ENCODE measurements around the gene RASSF4. TPM values are rescaled to one million over a fixed set of nuclear protein-coding genes. Genes with fewer than 3 reads are reported as not detected.

The RASSF4 gene
- total RNA-seq, 2 donors from 2014 or later = 1.7 to 4.4 TPM

GRCh38 chr10:45034301-45034700, 74.7 kb downstream of the RASSF4 start:
- Mint-ChIP-seq H3K36me3 (ENCODE audit: low read depth) (no peaks in the 10 kb centered on the region), H3K27me3 (peaks cover 12% of the 10 kb centered on the region)

DNA sequence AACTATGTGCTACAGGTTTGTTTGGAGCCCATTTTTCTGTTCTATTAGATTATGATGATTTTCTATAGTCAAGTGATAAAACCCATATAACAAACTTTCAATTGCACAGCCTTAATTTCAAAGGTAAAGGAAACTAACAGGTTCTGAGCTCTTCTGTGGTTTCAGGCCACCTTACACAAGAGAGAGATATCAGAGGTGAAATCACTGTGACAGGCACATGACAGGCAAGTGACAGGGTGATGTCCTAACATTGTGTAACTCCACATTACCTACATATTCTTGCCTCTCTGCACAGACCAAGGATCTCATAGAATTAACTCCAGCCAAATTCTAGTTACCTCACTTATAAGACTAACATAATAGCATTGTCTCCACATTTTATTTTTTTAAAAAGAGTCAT, 76.1 kb downstream of the RASSF4 start:
- H3K9me3 Mint-ChIP-seq = peaks cover 4% of the 10 kb centered on the region
- H3K4me3 Mint-ChIP-seq = no peak overlapping the region
- H3K27ac Mint-ChIP-seq = no peak overlapping the region
- no peak for ATAC-seq (replicated peaks)
- peaks cover 12% of the 10 kb centered on the region for H3K27me3 Mint-ChIP-seq
- no peaks in the 10 kb centered on the region for H3K4me1 Mint-ChIP-seq
- H3K36me3 Mint-ChIP-seq (ENCODE audit: low read depth) = no peaks in the 10 kb centered on the region

More at GRCh38 chr10:45034301-45034700, 74.7 kb downstream of the RASSF4 start:
- H3K27ac Mint-ChIP-seq = no peak overlapping the region
- ATAC-seq (replicated peaks) = no peak
- peaks cover 9% of the 10 kb centered on the region for H3K9me3 Mint-ChIP-seq
- H3K4me3 Mint-ChIP-seq = no peak overlapping the region
- H3K4me1 Mint-ChIP-seq = no peaks in the 10 kb centered on the region

DNA sequence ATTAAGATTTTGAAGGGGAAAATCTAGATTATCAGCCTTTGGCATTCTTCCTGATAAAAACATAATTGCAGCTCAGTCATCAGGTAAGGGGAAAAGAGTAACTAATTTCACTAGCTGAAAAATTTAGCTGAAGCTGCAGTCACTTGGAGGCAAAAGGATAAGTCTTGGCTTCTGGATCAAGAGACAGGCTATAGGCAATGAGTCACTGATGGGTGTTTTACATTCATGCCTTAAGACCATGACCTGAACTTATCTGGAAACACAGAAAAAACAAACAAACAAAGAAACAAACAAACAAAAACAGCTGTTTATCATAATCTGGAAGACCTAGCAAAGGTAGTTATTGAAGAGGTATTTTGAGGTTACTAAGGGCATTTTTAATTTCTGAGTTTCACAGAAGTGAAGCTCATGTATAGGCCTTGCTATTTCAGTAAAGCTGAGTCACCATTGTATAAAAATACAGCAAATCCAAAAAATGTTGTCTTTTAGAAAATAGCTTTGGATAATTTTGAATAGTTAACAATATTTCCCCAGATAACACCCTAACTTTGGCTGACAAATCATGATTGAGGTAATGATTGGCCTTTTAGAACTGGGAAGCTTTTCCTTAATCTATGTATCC, 81.4 kb downstream of the RASSF4 start:
- ATAC-seq (replicated peaks) = no peak
- Mint-ChIP-seq H3K9me3 (no peaks in the 10 kb centered on the region), H3K4me3 (no peak overlapping the region), H3K36me3 (ENCODE audit: low read depth) (no peaks in the 10 kb centered on the region), H3K27ac (no peak overlapping the region), H3K4me1 (no peaks in the 10 kb centered on the region), H3K27me3 (peaks cover 8% of the 10 kb centered on the region)

- peaks cover 4% of the 10 kb centered on the region for H3K9me3 Mint-ChIP-seq
- no peak overlapping the region for H3K27ac Mint-ChIP-seq
- ATAC-seq (replicated peaks) = no peak
- peaks cover 12% of the 10 kb centered on the region for H3K27me3 Mint-ChIP-seq
- no peaks in the 10 kb centered on the region for H3K36me3 Mint-ChIP-seq (ENCODE audit: low read depth)
- H3K4me3 Mint-ChIP-seq = no peak overlapping the region
- no peaks in the 10 kb centered on the region for H3K4me1 Mint-ChIP-seq
Measured at GRCh38 chr10:45044290-45044689, 84.7 kb downstream of the RASSF4 start.

Other genes with a start within 250 kb of the RASSF4 start
- not detected for gene TMEM72, start 48.5 kb upstream of the RASSF4 start, total RNA-seq
- gene DEPP1, start 19.0 kb downstream of the RASSF4 start, total RNA-seq = 1 to 10 TPM in 1 of 2 donors, under 1 TPM in 1; 0.73 to 2.0 TPM
- 10 to 100 TPM in 1 of 2 donors, 1 to 10 TPM in 1; 7.3 to 12.6 TPM for gene ZNF22, start 41.1 kb downstream of the RASSF4 start, total RNA-seq

Measured in activated T-helper 17 cell treated with anti-CD3 and anti-CD28 coated beads, Interleukin-2, amount 50 U/mL, for 72 hours (primary cell).